C4-2B (cell line): ENCODE data around the gene TNFRSF12A.

ENCODE experiments used
- ZFX ChIP-seq: fragments of 450-650 bp; IDR thresholded peaks from 2 replicates; pipeline ENCODE4 v1.6.1; 2017
- TF ChIP-seq, protein P1 (sequence below): fragments of 450-650 bp; conservative IDR thresholded peaks from 2 replicates; pipeline ENCODE4 v1.5.1; 2017; ENCODE audit warnings: mild to moderate bottlenecking

DNA sequence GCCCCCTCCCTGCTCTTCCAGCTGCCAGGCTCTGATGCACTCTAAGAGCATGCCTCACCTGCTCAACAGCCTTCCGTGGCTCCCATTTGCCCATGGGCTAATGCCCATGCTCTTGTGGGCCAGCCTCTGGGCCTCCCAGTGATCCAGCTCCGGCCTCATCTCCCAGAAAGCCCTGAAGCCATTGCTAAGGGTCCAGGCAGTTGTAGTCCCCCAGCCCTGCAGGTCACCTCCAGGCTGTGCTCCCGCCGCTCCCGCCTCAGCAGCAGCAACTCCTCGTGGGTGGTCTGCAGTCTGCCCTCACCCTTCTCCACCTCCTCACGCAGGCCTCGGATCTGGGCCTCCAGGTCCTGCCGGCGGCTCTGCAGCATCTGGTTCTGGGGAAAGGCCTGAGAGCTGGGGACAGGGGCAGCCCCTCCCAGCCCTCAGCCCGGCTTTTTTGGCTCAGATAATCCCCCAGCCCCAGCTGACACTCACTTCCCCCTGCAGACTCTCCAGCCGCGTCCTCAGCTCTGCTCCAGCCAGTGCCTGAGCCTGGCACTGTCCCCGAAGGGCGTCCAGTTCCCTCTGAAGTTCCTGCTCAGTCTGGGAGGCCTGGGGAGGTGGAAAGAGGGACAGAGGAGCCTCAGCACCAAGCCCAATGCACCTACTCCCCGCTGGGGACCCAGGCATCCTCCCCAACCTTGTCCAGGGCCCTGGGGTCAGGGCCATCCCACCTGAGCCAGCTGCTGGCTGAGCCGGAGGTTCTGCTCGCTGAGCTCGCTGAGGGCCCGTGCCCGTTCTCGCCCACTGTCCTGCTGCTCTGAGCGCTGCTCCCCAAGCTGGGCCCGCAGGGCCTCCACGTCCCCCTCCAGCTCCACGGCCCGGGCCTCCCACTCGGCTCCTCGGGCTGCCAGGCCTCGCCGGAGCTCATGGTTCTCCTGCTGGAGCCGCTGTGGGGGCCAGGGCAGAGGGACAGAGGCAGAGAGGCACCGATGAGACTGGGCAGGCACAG, 10.3 kb downstream of the TNFRSF12A start:
- TF ChIP-seq, protein P1, sequence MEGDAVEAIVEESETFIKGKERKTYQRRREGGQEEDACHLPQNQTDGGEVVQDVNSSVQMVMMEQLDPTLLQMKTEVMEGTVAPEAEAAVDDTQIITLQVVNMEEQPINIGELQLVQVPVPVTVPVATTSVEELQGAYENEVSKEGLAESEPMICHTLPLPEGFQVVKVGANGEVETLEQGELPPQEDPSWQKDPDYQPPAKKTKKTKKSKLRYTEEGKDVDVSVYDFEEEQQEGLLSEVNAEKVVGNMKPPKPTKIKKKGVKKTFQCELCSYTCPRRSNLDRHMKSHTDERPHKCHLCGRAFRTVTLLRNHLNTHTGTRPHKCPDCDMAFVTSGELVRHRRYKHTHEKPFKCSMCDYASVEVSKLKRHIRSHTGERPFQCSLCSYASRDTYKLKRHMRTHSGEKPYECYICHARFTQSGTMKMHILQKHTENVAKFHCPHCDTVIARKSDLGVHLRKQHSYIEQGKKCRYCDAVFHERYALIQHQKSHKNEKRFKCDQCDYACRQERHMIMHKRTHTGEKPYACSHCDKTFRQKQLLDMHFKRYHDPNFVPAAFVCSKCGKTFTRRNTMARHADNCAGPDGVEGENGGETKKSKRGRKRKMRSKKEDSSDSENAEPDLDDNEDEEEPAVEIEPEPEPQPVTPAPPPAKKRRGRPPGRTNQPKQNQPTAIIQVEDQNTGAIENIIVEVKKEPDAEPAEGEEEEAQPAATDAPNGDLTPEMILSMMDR = no peak
- TF ChIP-seq ZFX = no peak
